Body of pancreas (tissue), 4 donors: ENCODE results near the gene F2.
"Not testable (repeated sequence)": the region's sequence is repeated elsewhere in the genome, so short reads cannot be mapped to it uniquely, and the experiment has no call there.

ENCODE experiments used
- CTCF ChIP-seq, 7 experiments: fragments of 450-650 bp in 4 of 7; fragments of 200-600 bp in 3 of 7; sonication (generic) in 3 of 7; IDR thresholded peaks; one replicate each; pipeline ENCODE4 v1.5.1; 2016 to 2019; ENCODE audit warnings: antibody characterized with exemption in 7 of 7
- POLR2A ChIP-seq, 3 donors: fragments of 450-650 bp; IDR thresholded peaks; one replicate each; pipeline ENCODE4 v1.6.1; 2016; ENCODE audit warnings: antibody characterized with exemption in 3 of 3, mild to moderate bottlenecking in 2 of 3

- TF ChIP-seq POLR2A, CTCF (IDR thresholded peaks at IDR 0.05): not testable (repeated sequence)
Measured at GRCh38 chr11:46709351-46709750, 9.7 kb upstream of the F2 start.
